RKO (cell line): ENCODE measurements around the gene DZIP1L.
A peak's percentile ranks its signal among the peaks of the same experiment; 100 is the strongest.

Experiments
- DNase-seq: peaks from one replicate; pipeline ENCODE4 v3.0.0-alpha.2; 2016; ENCODE audit warnings: low spot score

DZIP1L gene

GRCh38 chr3:138068046-138068445 is 47.4 kb downstream of the DZIP1L start:
- DNase-seq, result no peak

DNA sequence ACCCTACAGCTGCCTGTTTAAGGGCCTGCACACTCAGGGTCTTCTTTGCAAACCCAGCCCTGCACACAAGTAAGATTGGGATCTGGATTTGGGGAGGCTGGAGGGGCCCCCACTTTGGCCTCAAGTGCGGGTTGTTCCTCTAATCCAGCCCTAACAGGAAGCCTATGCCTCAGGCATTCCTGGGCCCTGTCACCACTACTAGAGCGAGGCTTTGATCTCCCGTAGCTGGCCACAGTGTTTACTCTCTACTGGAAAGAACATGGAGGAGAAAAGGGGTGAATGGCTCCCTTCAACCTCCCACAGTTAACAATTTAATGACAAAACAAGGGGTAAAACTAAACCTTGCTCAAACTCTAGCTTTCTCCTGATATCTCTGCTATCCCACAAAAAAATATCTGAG is 48.4 kb downstream of the DZIP1L start:
- no peak for DNase-seq

GRCh38 chr3:138066383-138066782 is 49.0 kb downstream of the DZIP1L start:
- DNase-seq, result no peak

GRCh38 chr3:138065949-138066348 is 49.5 kb downstream of the DZIP1L start:
- DNase-seq, result no peak

DNA sequence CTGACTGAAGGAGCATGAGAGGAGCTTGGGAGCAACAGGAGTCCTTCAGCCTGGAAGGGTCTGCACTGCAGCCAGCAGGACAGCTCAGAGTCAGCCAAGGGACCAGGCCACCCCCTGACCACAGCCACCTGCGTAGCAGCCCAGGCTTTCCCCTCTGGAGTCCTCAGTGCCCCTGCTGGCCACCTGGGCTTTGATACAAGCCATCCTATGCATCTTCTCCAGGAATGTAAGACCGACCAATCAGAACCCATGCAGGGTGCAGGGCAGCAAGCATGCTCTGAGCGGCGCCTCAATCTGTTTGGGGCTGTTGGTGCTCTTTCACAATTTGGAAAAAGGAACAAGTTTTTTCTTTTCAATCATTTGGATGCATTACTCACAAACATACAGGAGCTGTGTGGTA is 52.0 kb downstream of the DZIP1L start:
- DNase-seq, result no peak

GRCh38 chr3:138062626-138063025 is 52.8 kb downstream of the DZIP1L start:
- DNase-seq, result no peak

- no peak for DNase-seq
Measured at GRCh38 chr3:138062037-138062436, 53.4 kb downstream of the DZIP1L start.

DNA sequence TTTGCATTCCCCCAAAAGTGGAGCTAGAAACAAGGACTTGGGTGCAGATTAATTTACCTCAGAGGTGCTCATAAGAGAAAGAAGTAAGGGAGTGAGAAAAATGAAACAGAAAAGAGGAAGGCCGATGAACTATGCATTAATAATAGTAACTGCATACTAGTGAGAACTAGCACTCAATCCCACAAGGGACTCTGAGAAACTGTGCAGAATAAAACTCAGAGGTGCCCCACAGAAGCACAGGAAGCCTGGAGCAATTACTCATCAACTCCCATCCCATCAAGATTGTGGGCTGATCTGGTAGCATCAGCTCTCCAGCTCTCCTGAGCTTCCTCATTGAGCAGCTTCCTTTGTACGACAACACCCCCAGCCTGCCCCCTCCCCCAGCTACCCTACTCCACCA is 54.6 kb downstream of the DZIP1L start:
- DNase-seq, result no peak

- no peak for DNase-seq
Measured at GRCh38 chr3:138059261-138059660, 56.1 kb downstream of the DZIP1L start.

DNA sequence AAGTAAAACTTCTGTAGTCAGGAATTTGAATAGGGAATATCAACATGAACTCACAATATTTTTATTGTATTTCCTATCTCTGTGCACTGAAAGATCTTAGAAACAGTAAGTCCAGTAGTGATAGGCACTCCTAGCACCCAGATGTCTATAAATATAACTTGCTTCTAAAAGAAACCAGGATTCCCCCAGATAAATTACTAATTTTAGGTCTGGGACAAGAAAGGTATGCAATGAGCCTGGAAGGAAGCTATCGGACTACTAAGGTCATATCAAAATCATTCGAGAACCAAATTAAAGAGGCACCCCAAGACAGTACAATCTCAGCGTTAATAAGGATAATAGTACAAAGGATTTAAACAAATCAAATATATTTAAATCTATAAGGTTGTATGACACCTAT is 58.0 kb downstream of the DZIP1L start:
- no peak for DNase-seq

DNA sequence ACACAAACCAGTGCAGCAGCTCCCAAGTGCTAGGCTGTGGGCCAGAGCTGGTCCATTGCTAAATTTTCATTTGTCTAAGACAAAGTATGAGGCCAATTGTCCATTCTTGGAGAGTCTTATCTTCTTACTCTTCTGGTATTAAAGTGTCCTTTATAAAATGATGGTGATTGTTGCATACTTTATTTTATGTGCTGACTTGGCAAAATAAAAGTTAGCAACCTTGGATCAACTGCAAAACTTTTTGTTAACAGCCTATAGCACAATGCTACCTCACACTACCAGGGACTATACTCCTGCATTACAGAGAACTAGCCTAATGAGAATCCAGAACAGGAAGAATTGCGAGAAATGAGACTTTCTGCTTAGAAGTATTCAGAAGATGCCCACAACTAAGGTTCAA is 61.4 kb downstream of the DZIP1L start:
- no peak for DNase-seq

DNA sequence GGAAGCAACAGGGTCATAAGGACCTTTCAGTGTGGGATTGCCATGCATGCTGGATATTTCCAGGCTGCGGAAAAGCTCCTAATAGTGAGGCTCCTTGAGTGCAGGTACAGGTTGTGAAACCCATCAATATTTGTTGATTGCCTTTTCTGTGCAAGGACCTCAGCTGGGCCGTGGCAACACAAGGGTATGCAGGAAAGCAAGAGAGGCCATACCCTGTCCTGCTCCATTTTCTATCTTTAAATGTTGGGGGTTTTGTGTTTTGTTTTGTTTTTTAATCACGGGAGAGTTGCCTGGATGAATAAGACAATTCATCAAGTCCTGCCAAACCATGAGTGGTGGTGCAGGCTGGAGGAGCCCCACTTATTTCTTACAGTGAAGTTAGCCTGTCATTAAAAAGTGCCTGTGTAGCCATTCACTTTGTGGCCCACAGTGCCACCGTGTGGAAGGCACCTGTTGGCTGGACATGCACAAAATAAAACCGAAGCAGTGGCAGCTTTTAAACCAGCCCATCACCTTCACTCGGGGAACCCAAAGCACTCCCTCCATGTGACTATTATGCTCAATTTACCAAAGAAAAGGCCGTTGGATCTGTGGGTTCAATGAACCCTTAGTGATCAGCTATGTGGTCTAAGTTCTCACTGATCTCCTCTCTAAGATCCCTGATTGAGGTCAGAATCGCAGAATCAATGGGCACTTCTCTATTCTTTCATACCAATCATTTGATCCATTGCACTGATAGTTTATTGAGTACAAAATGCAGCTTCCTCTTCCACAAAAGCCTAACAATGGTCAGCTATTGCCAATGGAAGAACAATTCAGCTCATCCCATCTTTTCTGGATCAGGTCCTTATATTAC is 63.2 kb downstream of the DZIP1L start:
- peak; percentile 51 for DNase-seq

GRCh38 chr3:138049157-138049919 is 66.1 kb downstream of the DZIP1L start:
- DNase-seq, result peak; percentile 4

- no peak for DNase-seq
Measured at GRCh38 chr3:138047596-138048158, 67.7 kb downstream of the DZIP1L start.

DNA sequence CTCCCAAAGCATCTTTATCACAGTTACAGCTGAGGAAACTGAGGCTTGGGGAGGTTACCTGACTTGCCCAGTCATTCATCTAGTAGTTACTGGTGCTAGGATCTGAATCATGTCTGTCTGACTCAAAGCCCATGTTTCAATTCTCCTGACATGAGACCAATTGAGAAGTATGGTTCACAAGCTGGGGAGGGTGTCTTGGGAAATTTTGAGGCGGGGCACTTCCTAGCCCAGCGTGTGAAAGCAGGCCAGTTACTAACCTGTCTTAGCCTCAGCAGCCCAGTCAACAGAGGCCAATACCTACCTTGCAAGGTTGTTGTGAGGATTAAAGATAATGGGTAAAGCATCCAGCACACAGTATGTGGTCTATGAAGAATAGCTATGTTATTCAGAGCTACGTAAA is 68.5 kb downstream of the DZIP1L start:
- DNase-seq, result no peak

GRCh38 chr3:138046085-138046484 is 69.3 kb downstream of the DZIP1L start:
- no peak for DNase-seq

GRCh38 chr3:138043266-138044029 is 72.0 kb downstream of the DZIP1L start:
- DNase-seq, result no peak

DNA sequence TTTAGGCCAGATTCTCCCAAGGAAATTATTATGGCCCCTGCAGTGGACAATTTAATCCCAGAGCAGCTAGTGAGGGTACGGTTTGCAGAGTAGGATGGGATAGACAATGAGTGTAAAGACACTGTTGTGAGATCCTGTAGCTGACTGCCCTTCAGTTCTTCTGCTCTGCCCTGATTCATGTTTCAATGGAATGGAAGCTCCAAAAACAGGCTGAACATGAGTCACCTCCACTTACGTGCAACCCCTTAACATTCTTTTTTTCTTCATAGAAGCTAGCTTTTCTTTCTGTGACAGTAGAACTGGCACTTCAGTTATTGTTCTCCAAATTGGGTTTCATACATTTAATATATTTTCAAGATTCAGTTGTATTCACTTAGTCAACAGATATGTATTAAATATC is 73.4 kb downstream of the DZIP1L start:
- peak; percentile 21 for DNase-seq

- DNase-seq, result no peak
Measured at GRCh38 chr3:138038725-138039462, 76.5 kb downstream of the DZIP1L start.

DNA sequence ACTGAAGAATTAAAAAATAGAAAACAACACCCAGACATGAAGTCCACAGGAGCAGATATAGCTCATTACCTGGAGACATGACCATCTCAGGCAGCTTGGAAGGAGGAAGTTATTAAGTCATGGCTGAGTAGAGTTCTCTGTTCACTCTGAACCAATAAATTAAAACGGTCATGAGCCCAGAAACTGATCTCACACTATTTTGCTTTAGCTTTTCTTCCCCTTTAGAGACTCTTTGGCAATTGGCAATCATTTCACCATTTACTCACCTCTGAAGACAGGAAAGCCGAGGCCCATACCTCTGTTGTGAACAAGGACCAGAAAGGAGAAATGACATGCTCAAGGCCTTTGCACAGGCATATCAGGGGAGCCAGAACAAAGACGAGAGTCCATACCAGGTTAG is 78.8 kb downstream of the DZIP1L start:
- no peak for DNase-seq

- DNase-seq, result no peak
Measured at GRCh38 chr3:138034918-138035317, 80.5 kb downstream of the DZIP1L start.
